GM10248 (cell line): Measurements from ENCODE around the gene ISCA1.
"Not testable (repeated sequence)": the region's sequence is repeated elsewhere in the genome, so short reads cannot be mapped to it uniquely, and the experiment has no call there.

Experiments used
- CTCF ChIA-PET: fragments of 300-600 bp; sonication (Branson Sonifier 250); formaldehyde crosslinking; extraction: SDS; loops from one replicate; lab custom pipeline; 2021; ENCODE audit warnings: antibody characterized with exemption; lab: Yijun Ruan, JAX
- POLR2A ChIA-PET: fragments of 350-650 bp; sonication (Branson Sonifier 250); formaldehyde crosslinking; extraction: SDS; loops from one replicate; lab custom pipeline; 2020; ENCODE audit warnings: antibody characterized with exemption; lab: Yijun Ruan, JAX
- DNase-seq: peaks from one replicate; pipeline ENCODE4 v3.0.0; 2012; ENCODE audit errors: extremely low spot score
- TF ChIP-seq, protein P1 (sequence below): IDR thresholded peaks from 2 replicates; pipeline ENCODE4 v1.5.1; 2012; ENCODE audit warnings: mild to moderate bottlenecking, low read depth; ENCODE audit errors: extremely low read depth, missing control alignments, control extremely low read depth

The ISCA1 gene

DNA sequence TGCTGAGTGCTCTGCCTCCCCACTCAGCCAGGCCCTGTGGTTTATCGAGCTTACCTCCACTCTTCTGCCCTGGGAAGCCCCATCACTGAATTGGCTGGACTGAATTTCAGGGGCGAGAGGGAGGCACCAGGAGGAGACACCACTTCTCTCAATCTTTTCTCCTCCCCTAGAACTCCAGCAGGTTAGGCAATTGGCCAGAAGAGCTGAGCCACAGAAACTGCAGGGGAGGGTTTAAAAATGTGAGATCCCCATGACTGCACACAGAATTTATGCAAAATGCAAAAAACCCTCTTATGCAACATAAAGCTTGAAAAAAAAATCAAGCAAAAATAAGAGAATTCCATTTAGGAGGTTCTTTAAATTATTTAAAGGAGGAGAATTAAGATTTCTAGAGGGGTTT is 42.0 kb upstream of the ISCA1 start:
- TF ChIP-seq, protein P1, sequence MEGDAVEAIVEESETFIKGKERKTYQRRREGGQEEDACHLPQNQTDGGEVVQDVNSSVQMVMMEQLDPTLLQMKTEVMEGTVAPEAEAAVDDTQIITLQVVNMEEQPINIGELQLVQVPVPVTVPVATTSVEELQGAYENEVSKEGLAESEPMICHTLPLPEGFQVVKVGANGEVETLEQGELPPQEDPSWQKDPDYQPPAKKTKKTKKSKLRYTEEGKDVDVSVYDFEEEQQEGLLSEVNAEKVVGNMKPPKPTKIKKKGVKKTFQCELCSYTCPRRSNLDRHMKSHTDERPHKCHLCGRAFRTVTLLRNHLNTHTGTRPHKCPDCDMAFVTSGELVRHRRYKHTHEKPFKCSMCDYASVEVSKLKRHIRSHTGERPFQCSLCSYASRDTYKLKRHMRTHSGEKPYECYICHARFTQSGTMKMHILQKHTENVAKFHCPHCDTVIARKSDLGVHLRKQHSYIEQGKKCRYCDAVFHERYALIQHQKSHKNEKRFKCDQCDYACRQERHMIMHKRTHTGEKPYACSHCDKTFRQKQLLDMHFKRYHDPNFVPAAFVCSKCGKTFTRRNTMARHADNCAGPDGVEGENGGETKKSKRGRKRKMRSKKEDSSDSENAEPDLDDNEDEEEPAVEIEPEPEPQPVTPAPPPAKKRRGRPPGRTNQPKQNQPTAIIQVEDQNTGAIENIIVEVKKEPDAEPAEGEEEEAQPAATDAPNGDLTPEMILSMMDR: no peak
- CTCF ChIA-PET: interaction anchor here (1.7 to 1.8 kb wide), 3 partner anchors 10 to 30 kb away, joined by 3 to 5 read pairs (median 5); no protein-coding TSS in a partner anchor
- POLR2A ChIA-PET: no interaction called here
- DNase-seq: peak; percentile 15

DNA sequence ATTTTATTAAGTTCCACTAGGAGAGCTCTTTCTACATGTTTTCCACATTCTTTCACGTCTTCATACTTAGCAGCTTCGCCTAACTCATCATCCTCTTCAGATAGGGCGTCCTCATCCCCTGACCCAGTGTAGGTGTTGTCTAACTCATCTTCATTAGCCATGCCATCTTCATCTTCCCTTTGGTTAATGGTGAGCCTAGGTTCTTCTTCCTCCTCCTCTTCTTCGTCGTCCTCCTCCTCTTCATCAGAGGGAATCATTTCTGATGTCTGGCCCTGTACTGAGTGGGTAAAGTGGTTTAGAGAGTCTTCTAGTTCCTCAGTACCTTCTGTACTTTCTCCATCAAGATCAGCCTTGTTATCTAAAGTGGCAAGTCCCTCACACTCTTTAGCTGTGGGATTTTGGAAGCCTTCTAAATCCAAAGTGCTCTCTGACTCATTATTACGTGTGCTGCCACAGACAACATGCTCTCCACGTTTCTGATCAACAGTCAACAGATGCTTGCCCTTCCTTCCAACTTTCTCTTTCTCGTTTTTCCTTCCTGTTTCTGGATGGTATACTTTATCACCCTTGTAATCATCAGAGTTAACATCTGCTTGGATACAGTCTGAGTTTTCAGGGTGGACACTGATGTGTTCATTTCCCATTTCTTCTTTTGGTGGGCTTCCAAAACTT is 40.8 kb upstream of the ISCA1 start:
- no peak for DNase-seq
- POLR2A ChIA-PET: no interaction called here
- CTCF ChIA-PET: interaction anchor here (0.9 to 1.8 kb wide), 4 partner anchors 10 to 29 kb away, joined by 3 to 5 read pairs (median 4); no protein-coding TSS in a partner anchor
- TF ChIP-seq, protein P1: no peak

DNA sequence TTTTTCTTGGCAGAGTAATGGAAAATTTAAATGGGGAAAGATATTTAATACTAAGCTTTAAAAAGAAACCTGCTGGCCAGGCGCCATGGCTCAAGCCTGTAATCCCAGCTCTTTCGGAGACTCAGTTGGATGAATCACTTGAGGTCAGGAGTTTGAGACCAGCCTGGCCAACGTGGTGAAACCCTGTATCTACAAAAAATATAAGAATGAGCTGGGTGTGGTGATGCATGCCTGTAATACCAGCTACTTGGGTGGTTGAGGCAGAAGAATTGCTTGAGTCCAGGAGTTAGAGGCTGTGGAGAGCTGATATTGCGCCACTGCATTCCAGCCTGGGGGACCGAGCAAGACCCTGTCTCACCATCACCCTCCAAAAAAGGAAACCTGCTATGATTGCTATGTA is 39.0 kb upstream of the ISCA1 start:
- TF ChIP-seq, protein P1: no peak
- POLR2A ChIA-PET: interaction anchor here (0.7 kb wide), 1 partner anchor 38 kb away, joined by 4 read pairs; no protein-coding TSS in a partner anchor
- CTCF ChIA-PET: interaction anchor here (1.4 to 1.8 kb wide), 2 partner anchors 8 to 12 kb away, joined by 5 read pairs; no protein-coding TSS in a partner anchor
- DNase-seq: no peak

DNA sequence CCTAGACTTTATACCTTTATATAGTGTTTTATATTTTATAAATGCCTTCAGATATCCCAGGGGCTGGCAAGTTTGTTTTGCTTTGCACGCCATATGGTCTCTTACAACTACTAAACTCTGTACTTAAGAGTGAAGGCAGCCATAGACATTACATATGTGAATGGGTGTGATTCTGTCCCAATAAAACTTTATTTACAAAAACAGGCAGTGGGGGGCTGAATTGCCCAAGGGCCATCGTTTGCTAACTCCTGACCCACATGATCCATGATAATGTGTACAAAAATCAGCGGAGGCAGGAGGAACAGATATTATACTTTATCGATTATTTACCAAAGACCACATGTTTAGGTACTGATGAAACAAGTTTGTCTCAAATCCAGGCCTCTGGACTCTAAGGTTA is 35.8 kb upstream of the ISCA1 start:
- TF ChIP-seq, protein P1: no peak
- POLR2A ChIA-PET: no interaction called here
- CTCF ChIA-PET: no interaction called here
- no peak for DNase-seq

DNA sequence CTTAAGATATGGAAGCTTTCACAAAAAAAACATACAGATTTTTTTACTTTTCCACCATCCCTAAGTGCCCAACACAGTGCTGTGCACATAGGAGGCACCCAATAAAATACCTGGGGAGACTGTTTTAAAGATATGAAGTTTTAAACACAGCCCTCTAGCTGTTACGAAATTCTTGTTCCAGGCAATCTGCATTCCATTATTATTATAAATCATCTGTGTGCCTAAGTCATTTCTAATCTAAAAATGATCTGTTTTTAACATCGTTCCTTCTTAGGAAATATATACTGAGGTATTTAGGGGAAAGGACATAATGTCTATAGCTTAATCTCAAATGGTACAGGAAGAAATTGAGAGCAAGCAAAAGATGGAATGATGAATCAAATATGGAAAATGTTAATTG is 32.7 kb upstream of the ISCA1 start:
- ChIA-PET POLR2A (no interaction called here), CTCF (interaction anchor here (0.7 to 1.5 kb wide), 3 partner anchors 11 to 30 kb away, joined by 3 read pairs; no protein-coding TSS in a partner anchor)
- DNase-seq: no peak
- TF ChIP-seq, protein P1: no peak

DNA sequence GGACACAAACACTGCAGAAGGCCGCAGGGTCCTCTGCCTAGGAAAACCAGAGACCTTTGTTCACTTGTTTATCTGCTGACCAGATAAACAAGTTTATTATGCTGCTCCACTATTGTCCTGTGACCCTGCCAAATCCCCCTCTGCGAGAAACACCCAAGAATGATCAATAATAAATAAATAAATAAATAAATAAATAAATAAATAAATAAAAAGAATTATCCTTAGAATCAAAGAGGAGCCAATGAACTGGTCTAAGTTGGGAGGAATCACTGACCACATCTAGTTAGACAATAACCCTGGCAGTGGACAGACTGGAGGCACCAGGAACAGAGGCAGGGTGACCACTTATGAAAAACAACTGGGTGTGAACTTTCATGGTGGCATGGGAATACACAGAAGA is 30.6 kb upstream of the ISCA1 start:
- POLR2A ChIA-PET, DNase-seq: not testable (repeated sequence)
- CTCF ChIA-PET: interaction anchor here (0.8 to 1.2 kb wide), 2 partner anchors 11 to 19 kb away, joined by 3 to 5 read pairs; no protein-coding TSS in a partner anchor

DNA sequence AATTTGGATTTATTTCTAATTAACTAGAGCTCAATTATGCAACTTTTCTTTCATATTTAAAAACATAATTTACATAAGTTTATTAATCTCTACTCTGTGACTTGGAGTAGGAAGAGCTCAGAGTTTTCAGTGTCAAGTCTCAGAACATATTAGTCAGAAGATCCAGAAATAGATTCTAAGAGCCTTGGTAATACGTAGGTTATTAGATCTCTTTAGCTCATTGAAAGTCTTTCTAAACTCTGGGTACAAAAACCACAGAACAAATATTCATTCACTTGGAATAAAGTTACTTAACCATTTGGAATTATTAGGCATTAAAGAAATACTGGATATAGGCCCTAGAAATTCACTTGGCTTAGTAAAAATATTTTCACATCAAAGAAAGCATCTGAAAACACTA is 26.3 kb upstream of the ISCA1 start:
- TF ChIP-seq, protein P1: no peak
- ChIA-PET CTCF (interaction anchor here (1.3 to 1.5 kb wide), 3 partner anchors 9 to 19 kb away, joined by 4 to 5 read pairs (median 5); no protein-coding TSS in a partner anchor), POLR2A (no interaction called here)

More for the DNA sequence above, 26.3 kb upstream of the ISCA1 start:
- no peak for DNase-seq
